ENCODE measurements around the gene VAV3.

DNA sequence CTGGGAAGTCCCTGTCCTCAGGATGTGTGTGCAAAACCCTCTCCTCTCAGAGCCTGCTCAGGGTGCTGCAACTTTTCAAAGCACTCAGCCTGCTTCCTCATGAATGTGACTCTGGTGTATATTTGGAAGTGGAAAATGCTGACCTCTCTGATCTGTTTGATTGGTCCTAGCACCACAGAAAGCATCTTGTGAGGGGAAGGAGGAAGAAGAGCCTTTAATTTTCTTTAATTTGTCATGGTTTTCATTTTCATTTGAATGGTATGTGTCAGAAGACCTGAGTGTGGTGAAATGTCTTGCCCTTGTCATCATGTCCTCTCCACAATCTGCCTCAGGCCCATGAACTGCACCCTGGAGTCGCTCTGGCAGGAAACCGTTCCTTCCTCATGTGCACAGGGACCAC, 440.7 kb downstream of the VAV3 start:
- TF ChIP-seq ATF7 (IDR thresholded peaks at IDR 0.05) (no peak), ARHGAP35 (IDR thresholded peaks at IDR 0.05; ENCODE audit: partially characterized antibody) (no peak), HNRNPK (IDR thresholded peaks at IDR 0.05; ENCODE audit: low read depth, low read length, poor library complexity, severe bottlenecking) (no peak), NBN (IDR thresholded peaks at IDR 0.05; ENCODE audit: low read depth) (no peak), EP300 (IDR thresholded peaks at IDR 0.05; ENCODE audit: low read length) (no peak), POU5F1 (IDR thresholded peaks at IDR 0.05; ENCODE audit: borderline replicate concordance, low read depth, low read length, partially characterized antibody) (no peak), MYC (IDR thresholded peaks at IDR 0.05; ENCODE audit: low read depth, low read length) (no peak), MYC (CRISPR knock-in tag; IDR thresholded peaks at IDR 0.05; ENCODE audit: borderline replicate concordance, low read depth) (no peak), GABPB2 (CRISPR knock-in tag; conservative IDR thresholded peaks at IDR 0.05) (no peak), JUND (IDR thresholded peaks at IDR 0.05; ENCODE audit: borderline replicate concordance, low read depth, low read length) (no peak), JUND (tag; IDR thresholded peaks at IDR 0.05; ENCODE audit: borderline replicate concordance, low read depth, low read length) (no peak), PPARD (CRISPR knock-in tag; IDR thresholded peaks at IDR 0.05) (no peak), SMC3 (conservative IDR thresholded peaks at IDR 0.05; ENCODE audit: insufficient read depth, low read depth, low read length) (no peak)
- TF ChIP-seq, protein P1, sequence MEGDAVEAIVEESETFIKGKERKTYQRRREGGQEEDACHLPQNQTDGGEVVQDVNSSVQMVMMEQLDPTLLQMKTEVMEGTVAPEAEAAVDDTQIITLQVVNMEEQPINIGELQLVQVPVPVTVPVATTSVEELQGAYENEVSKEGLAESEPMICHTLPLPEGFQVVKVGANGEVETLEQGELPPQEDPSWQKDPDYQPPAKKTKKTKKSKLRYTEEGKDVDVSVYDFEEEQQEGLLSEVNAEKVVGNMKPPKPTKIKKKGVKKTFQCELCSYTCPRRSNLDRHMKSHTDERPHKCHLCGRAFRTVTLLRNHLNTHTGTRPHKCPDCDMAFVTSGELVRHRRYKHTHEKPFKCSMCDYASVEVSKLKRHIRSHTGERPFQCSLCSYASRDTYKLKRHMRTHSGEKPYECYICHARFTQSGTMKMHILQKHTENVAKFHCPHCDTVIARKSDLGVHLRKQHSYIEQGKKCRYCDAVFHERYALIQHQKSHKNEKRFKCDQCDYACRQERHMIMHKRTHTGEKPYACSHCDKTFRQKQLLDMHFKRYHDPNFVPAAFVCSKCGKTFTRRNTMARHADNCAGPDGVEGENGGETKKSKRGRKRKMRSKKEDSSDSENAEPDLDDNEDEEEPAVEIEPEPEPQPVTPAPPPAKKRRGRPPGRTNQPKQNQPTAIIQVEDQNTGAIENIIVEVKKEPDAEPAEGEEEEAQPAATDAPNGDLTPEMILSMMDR (IDR thresholded peaks at IDR 0.05 in 2 of 3, conservative IDR thresholded peaks at IDR 0.05 in 1 of 3; ENCODE audit: insufficient read depth in 2 of 3, low read depth in 1 of 3, low read length in 3 of 3) = no peak
- TF ChIP-seq, protein P2, sequence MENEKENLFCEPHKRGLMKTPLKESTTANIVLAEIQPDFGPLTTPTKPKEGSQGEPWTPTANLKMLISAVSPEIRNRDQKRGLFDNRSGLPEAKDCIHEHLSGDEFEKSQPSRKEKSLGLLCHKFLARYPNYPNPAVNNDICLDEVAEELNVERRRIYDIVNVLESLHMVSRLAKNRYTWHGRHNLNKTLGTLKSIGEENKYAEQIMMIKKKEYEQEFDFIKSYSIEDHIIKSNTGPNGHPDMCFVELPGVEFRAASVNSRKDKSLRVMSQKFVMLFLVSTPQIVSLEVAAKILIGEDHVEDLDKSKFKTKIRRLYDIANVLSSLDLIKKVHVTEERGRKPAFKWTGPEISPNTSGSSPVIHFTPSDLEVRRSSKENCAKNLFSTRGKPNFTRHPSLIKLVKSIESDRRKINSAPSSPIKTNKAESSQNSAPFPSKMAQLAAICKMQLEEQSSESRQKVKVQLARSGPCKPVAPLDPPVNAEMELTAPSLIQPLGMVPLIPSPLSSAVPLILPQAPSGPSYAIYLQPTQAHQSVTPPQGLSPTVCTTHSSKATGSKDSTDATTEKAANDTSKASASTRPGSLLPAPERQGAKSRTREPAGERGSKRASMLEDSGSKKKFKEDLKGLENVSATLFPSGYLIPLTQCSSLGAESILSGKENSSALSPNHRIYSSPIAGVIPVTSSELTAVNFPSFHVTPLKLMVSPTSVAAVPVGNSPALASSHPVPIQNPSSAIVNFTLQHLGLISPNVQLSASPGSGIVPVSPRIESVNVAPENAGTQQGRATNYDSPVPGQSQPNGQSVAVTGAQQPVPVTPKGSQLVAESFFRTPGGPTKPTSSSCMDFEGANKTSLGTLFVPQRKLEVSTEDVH (IDR thresholded peaks at IDR 0.05; ENCODE audit: low read depth, partially characterized antibody) = no peak
- TF ChIP-seq, protein P3, sequence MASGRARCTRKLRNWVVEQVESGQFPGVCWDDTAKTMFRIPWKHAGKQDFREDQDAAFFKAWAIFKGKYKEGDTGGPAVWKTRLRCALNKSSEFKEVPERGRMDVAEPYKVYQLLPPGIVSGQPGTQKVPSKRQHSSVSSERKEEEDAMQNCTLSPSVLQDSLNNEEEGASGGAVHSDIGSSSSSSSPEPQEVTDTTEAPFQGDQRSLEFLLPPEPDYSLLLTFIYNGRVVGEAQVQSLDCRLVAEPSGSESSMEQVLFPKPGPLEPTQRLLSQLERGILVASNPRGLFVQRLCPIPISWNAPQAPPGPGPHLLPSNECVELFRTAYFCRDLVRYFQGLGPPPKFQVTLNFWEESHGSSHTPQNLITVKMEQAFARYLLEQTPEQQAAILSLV (tag; IDR thresholded peaks at IDR 0.05) = no peak
